Measurements from ENCODE around the gene PODXL2.

DNA sequence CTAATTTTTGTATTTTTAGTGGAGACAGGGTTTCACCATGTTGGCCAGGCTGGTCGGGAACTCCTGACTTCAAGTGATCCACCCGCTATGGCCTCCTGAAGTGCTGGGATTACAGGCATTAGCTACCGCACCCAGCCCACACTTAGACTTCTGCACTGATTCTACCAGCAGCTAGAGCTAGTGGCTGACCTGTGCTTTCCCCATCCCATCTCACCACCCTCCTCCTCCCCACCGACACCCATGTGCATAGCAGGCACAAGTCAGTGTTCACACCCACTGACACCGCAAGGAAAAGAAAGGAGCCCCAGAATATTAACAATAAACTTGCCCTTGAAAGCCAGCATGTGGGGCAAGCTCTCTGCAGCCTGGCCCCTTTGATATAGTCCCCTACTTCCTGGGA, 32.6 kb downstream of the PODXL2 start:
- TF ChIP-seq, protein P1, sequence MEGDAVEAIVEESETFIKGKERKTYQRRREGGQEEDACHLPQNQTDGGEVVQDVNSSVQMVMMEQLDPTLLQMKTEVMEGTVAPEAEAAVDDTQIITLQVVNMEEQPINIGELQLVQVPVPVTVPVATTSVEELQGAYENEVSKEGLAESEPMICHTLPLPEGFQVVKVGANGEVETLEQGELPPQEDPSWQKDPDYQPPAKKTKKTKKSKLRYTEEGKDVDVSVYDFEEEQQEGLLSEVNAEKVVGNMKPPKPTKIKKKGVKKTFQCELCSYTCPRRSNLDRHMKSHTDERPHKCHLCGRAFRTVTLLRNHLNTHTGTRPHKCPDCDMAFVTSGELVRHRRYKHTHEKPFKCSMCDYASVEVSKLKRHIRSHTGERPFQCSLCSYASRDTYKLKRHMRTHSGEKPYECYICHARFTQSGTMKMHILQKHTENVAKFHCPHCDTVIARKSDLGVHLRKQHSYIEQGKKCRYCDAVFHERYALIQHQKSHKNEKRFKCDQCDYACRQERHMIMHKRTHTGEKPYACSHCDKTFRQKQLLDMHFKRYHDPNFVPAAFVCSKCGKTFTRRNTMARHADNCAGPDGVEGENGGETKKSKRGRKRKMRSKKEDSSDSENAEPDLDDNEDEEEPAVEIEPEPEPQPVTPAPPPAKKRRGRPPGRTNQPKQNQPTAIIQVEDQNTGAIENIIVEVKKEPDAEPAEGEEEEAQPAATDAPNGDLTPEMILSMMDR (IDR thresholded peaks at IDR 0.05): no peak
- TF ChIP-seq POLR2A (IDR thresholded peaks at IDR 0.05) (no peak), EP300 (IDR thresholded peaks at IDR 0.05; ENCODE audit: low read depth) (no peak), POLR2AphosphoS5 (IDR thresholded peaks at IDR 0.05) (no peak)

Measured in transverse colon (tissue), 4 donors.